A673 (cell line): ENCODE results near the gene CRY2. TPM values are rescaled to one million over a fixed set of nuclear protein-coding genes. Genes with fewer than 3 reads are reported as not detected.

Experiments used
- BruUV-seq: library from RNA; stranded (reverse); fragments of 400-500 nt; replicated peaks from 2 replicates; lab custom pipeline; 2021; lab: Mats Ljungman, UMichigan
- CTCF ChIA-PET: fragments of 300-600 bp; sonication (Branson Sonifier 250); formaldehyde crosslinking; loops from one replicate; lab custom pipeline; 2022; ENCODE audit warnings: antibody characterized with exemption; lab: Charles Lee
- POLR2A ChIA-PET: fragments of 300-600 bp; sonication (Branson Sonifier 250); formaldehyde crosslinking; loops from one replicate; lab custom pipeline; 2022; ENCODE audit warnings: antibody characterized with exemption; ENCODE audit not compliant: low non-redundant PET; lab: Charles Lee
- DNase-seq: peaks from one replicate; pipeline ENCODE4 v3.0.0-alpha.2; 2015; ENCODE audit warnings: low spot score
- H3K27ac ChIP-seq: fragments of 200-600 bp; sonication (generic); 2 replicates; pipeline ENCODE4 v1.5.1; 2016; ENCODE audit warnings: mixed run types, low read depth, mild to moderate bottlenecking, mixed read lengths, antibody characterized with exemption, low read length; ENCODE audit not compliant: poor library complexity, severe bottlenecking
- H3K27me3 ChIP-seq: fragments of 200-600 bp; sonication (generic); replicated peaks from 2 replicates; pipeline ENCODE4 v1.6.1; 2017; ENCODE audit warnings: mixed run types, low read depth, mild to moderate bottlenecking, mixed read lengths, antibody characterized with exemption, low read length; ENCODE audit not compliant: insufficient read depth, poor library complexity
- H3K36me3 ChIP-seq: fragments of 200-600 bp; sonication (generic); 2 replicates; pipeline ENCODE4 v1.6.1; 2016; ENCODE audit warnings: mixed run types, mild to moderate bottlenecking, mixed read lengths, antibody characterized with exemption, low read length; ENCODE audit not compliant: insufficient read depth, poor library complexity, severe bottlenecking
- H3K4me1 ChIP-seq: fragments of 200-600 bp; sonication (generic); 2 replicates; pipeline ENCODE4 v1.6.1; 2017; ENCODE audit warnings: mixed run types, mild to moderate bottlenecking, mixed read lengths, antibody characterized with exemption, low read length; ENCODE audit not compliant: insufficient read depth, poor library complexity, severe bottlenecking
- H3K4me3 ChIP-seq: fragments of 200-600 bp; sonication (generic); 2 replicates; pipeline ENCODE4 v1.5.1; 2016; ENCODE audit warnings: low read depth, mixed run types, mild to moderate bottlenecking, mixed read lengths, low read length; ENCODE audit not compliant: poor library complexity, severe bottlenecking
- H3K9me3 ChIP-seq: fragments of 200-600 bp; sonication (generic); 2 replicates; pipeline ENCODE4 v1.6.1; 2016; ENCODE audit warnings: mixed run types, low read depth, mild to moderate bottlenecking, mixed read lengths, antibody characterized with exemption, low read length; ENCODE audit not compliant: poor library complexity, severe bottlenecking
- CTCF ChIP-seq: fragments of 300-800, 200-600 bp; sonication (generic); conservative IDR thresholded peaks from 2 replicates; pipeline ENCODE4 v1.5.1; 2017; ENCODE audit warnings: low read depth, mild to moderate bottlenecking, antibody characterized with exemption, low read length, moderate library complexity, mixed read lengths
- EZH2 ChIP-seq: fragments of 200-600 bp; sonication (generic); IDR thresholded peaks from 2 replicates; pipeline ENCODE4 v1.6.1; 2017; ENCODE audit warnings: borderline replicate concordance, low read depth, mild to moderate bottlenecking, mixed read lengths, antibody characterized with exemption, low read length; ENCODE audit not compliant: poor library complexity, severe bottlenecking
- intact Hi-C: fragments of 100-400 bp; cut with micrococcal nuclease; formaldehyde crosslinking; loops from one replicate; pipeline ENCODE4 v1.10.0; 2022; ENCODE audit not compliant: unreplicated experiment
- total RNA-seq: library from RNA; stranded (reverse); gene quantifications from 2 replicates; pipeline ENCODE4 v1.2.3, GENCODE V29; 2021

The CRY2 gene
- total RNA-seq, 1 experiment from 2014 or later, result 46.4 TPM

GRCh38 chr11:45889966-45890365, 42.7 kb downstream of the CRY2 start:
- Histone ChIP-seq H3K4me1 (peaks cover 4% of the 10 kb centered on the region), H3K36me3 (no peaks in the 10 kb centered on the region), H3K27ac (no peak overlapping the region), H3K27me3 (no peaks in the 10 kb centered on the region), H3K9me3 (no peaks in the 10 kb centered on the region), H3K4me3 (no peak overlapping the region)
- no TSS peak for BruUV-seq
- CTCF ChIA-PET, result interaction anchor here (1.5 kb wide), 1 partner anchor 17 kb away, joined by 5 read pairs; no protein-coding TSS in a partner anchor
- intact Hi-C loops, result loop anchor here (10.0 kb wide), 1 partner anchor 425 kb away; no protein-coding TSS in a partner anchor
- POLR2A ChIA-PET, result interaction anchor here (0.5 kb wide), 1 partner anchor 224 kb away, joined by 4 read pairs; no protein-coding TSS in a partner anchor
- no peak for DNase-seq
- TF ChIP-seq CTCF (no peak), EZH2 (no peak)

- Histone ChIP-seq H3K4me1 (peaks cover 1% of the 10 kb centered on the region), H3K27ac (no peak overlapping the region), H3K9me3 (no peaks in the 10 kb centered on the region), H3K27me3 (no peaks in the 10 kb centered on the region), H3K36me3 (no peaks in the 10 kb centered on the region), H3K4me3 (no peak overlapping the region)
- DNase-seq, result no peak
- TF ChIP-seq EZH2 (no peak), CTCF (0 out of 2 replicates have a peak, but pooled peaks have one; percentile 31)
- ChIA-PET POLR2A (no interaction called here), CTCF (interaction anchor here (0.6 to 1.5 kb wide), 2 partner anchors 18 to 49 kb away, joined by 4 to 5 read pairs; no protein-coding TSS in a partner anchor)
- intact Hi-C loops, result no loop called here
- no TSS peak for BruUV-seq
Observed at GRCh38 chr11:45890886-45891550, 43.7 kb downstream of the CRY2 start.

- POLR2A ChIA-PET, result no interaction called here
- Histone ChIP-seq H3K36me3 (no peaks in the 10 kb centered on the region), H3K27ac (no peak overlapping the region), H3K27me3 (no peaks in the 10 kb centered on the region), H3K9me3 (no peaks in the 10 kb centered on the region), H3K4me3 (no peak overlapping the region), H3K4me1 (peaks cover 8% of the 10 kb centered on the region)
- no TSS peak for BruUV-seq
- intact Hi-C loops, result no loop called here
- TF ChIP-seq CTCF (no peak), EZH2 (no peak)
- no peak for DNase-seq
- CTCF ChIA-PET, result no interaction called here
Observed at GRCh38 chr11:45892856-45893255, 45.6 kb downstream of the CRY2 start.
